ENCODE data around the gene OSM.

Gene OSM

GRCh38 chr22:30266445-30267381 is at the start of gene OSM:
Gene OSM, minus strand, starts transcription at chr22:30266851. Its CDS starts 52 bp downstream, at chr22:30266799.
- DNase-seq: no peak
- in situ Hi-C loops (cut with HindIII; ENCODE audit: low pct_ligation_motif_present, low pct_unique_long_range_greater_than_20kb, low sequenced_read_pairs): no loop called here

DNA sequence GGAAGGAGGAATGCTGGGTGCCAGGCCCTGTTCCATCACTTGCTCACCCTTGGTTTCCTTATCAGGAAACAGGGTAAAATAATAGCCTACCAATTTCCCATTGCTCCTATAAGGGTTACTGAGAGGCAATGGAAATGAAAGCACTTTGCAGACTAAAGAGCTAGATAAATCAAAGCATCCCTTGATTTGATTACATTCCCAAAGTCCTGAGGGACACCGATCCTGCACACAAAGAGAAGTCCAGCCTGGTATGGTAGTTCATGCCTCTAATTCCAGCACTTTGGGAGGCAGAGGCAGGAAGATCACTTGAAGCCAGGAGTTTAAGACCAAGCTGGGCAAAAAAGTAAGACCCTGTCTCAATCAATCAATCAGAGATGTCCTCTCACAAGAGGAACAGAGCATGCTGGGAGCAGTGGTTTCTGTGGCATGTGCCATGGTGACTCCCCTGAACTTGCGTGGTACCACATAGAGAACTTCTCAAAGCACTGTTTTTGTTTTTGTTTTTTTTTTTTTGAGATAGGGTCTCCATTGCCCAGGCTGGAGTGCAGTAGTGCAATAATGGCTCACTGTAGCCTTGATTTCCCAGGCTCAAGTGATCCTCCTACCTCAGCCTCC is 49.4 kb upstream of the OSM start:
- in situ Hi-C loops (cut with HindIII; ENCODE audit: low pct_ligation_motif_present, low pct_unique_long_range_greater_than_20kb, low sequenced_read_pairs): no loop called here
- DNase-seq: no peak

DNA sequence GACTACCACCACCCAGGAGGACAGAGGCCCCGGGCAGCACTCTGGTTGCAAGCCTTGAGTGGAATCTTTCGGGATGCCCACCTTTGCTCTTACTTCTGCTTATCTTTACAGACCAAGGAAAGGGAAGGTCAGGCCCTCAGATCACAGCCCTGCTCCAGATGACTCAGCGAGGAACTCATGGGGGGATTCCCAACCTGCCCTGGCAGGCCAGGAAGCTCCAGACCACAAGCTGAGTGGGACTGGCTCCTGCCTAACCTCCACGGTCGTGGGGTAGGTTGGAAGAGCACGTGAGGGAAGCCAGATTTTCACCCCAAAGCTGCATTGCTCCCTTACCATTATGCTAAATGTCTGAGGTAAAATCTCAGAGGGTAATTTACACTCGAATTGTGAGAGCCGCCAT is 48.3 kb upstream of the OSM start:
- DNase-seq: peak; percentile 30
- in situ Hi-C loops (cut with HindIII; ENCODE audit: low pct_ligation_motif_present, low pct_unique_long_range_greater_than_20kb, low sequenced_read_pairs): no loop called here

DNA sequence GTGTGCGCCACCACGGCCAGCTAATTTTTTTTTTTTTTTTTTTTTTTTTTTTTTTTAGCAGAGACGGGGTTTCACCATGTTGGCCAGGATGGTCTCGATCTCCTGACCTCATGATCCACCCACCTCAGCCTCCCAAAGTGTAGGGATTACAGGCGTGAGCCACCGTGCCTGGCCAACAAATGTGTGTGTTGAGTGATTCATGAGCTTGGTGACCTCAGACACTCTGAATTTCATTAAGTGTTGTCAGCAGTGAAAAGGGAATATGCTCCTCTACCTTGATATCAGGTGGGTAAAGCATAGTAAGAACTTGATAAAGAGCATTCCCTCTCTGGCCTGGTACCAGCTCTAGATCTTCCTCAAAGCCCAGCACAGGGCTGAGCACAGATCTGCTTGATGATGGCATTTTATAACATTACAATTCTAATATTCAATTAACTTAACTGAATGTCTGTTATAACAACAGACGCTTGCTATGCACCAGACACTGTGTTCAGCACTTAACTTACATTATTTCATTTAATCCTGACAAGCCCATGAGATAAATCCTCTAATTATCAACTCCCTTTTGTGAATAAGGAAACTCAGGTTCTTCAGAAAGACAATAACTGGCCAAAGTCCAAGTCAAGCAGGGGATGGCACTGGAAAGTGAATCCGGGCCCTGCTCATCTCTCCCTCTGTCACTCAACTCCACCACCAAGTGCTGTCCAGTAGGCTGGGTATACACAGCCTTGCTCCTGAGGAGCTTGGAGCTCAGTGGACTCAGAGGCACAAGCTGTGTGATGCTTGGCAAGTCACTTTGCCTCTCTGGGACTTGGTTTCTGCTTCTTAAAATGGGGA is 47.1 kb upstream of the OSM start:
- in situ Hi-C loops (cut with HindIII; ENCODE audit: low pct_ligation_motif_present, low pct_unique_long_range_greater_than_20kb, low sequenced_read_pairs): no loop called here
- DNase-seq: no peak

DNA sequence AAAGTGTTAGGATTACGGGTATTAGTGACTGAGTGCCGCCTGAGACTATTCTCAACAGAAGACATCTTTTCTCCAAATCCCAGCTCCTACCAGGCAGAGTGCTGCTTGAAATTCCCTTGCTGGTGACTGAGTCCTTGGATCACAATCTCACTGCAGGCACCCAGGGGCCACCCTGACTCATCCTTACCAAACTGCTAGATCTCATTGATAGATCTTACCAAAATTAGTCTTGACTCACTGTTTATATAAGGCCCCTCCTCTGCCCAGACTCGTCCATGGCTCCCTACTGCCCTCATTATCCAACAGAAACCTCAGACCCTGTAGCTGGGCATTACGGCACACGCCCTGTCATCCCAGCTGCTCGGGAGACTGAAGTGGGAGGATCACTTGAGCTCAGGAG is 45.4 kb upstream of the OSM start:
- peak; percentile 77 for DNase-seq
- in situ Hi-C loops (cut with HindIII; ENCODE audit: low pct_ligation_motif_present, low pct_unique_long_range_greater_than_20kb, low sequenced_read_pairs): no loop called here

DNA sequence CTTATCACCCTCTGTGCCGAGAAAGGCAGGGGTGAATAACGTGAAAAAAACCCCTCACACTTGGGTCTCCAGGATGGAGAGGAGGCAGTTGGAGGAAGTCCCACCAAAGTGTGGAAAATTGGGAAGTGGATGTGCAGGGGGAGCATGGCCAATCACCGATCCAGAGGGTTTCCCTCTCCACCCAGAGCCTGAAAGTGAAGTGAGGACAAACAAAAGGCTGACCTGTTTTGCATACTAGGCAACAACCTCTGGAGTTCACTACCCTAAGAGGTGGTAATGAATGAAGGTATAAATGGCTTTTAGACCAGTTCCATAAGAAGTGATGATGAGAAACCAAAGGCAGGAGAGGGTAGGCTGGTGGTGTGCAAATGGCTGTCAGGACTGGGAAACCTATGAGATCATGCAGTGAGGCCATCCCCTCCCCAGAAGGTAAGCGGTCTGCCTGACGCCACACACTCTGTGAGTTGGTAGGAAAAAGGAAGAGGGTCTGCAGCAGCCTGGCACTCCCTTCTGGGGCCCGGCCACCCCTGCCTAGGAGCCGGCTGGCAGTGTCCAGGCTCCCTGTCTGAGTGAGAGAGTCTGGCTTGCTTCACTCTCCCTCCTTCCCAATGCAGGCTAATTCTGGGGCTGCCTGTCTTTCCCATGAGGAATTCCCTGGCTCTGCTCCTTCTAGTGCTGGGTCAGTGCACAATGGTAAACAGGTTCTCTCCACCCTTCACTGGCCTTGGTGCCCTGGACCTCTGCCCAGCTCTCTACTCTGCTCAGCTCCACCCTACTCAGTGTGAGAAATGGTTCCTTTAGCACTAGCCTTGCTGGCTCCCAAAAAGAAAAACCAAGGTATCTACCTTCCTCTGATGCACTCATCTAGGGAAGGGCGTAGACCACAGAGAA is 44.5 kb upstream of the OSM start:
- in situ Hi-C loops (cut with HindIII; ENCODE audit: low pct_ligation_motif_present, low pct_unique_long_range_greater_than_20kb, low sequenced_read_pairs): no loop called here

DNA sequence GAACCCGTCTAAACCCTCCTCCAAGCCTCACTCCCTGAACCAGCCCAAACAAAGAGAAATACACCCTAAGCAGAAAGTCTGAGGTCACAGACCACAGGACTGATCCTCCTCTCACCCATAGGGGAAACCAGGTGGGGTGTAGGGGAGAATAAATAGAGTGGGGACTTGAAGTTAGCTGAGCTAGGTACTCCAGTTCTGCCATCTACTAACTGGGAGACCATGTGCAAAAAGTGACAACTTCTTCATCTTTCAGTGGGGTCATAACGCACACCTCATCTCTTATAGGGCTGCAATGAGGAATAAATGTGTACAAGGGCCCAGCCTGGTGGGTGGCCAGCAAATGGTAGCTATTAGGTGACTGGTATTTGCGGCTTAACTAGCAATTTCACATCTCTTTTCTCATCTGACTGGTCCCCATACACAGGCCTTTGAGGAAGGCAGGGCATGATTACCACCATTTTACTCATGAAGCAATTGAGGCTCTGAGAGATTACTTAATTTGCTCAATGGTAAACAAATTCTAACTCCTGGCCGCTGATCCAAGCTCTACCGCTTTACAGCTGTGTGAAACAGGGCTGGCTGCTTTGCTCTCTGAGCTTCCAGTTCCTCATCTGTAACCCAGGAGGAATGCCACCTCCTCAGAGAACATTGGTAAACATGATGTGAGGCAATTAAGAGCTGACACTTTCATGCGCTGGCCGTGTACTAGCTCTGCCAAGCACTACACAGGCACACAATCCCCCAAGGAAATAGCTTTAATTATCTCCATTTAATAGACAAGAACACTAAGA is 43.5 kb upstream of the OSM start:
- in situ Hi-C loops (cut with HindIII; ENCODE audit: low pct_ligation_motif_present, low pct_unique_long_range_greater_than_20kb, low sequenced_read_pairs): no loop called here
- DNase-seq: no peak

More for the DNA sequence above, 44.5 kb upstream of the OSM start:
- DNase-seq: peak; percentile 90

- in situ Hi-C loops (cut with HindIII; ENCODE audit: low pct_ligation_motif_present, low pct_unique_long_range_greater_than_20kb, low sequenced_read_pairs): no loop called here
Observed at GRCh38 chr22:30308518-30309230, 42.0 kb upstream of the OSM start.

GRCh38 chr22:30308093-30308492 is 41.4 kb upstream of the OSM start:
- no peak for DNase-seq
- in situ Hi-C loops (cut with HindIII; ENCODE audit: low pct_ligation_motif_present, low pct_unique_long_range_greater_than_20kb, low sequenced_read_pairs): no loop called here

More at GRCh38 chr22:30308518-30309230, 42.0 kb upstream of the OSM start:
- DNase-seq: no peak

DNA sequence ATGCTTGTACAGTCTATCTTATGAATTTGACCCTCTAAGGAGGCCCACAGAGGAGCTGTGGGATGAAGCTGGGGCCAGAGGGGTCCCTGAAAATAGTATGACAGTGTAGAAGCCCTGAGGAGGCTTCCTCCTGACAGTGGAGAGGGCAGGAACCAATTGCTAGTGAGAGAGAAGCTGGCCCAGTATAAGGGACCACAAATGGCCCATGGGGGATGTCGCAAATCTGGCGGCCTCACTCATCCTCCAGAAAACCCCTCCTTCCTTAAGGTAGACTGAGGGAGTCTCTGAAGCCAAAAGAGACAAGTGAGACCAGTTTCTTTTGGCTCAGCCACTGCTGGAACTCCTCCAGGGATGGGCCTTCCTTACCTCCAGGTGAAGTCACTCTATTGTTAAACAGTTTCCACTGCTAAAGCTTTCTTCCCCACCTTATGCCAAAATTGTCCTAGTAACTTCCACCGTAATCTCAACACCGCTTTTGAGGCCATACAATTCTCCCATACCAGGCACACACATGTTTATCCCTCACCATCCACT is 40.5 kb upstream of the OSM start:
- DNase-seq: no peak
- in situ Hi-C loops (cut with HindIII; ENCODE audit: low pct_ligation_motif_present, low pct_unique_long_range_greater_than_20kb, low sequenced_read_pairs): no loop called here

DNA sequence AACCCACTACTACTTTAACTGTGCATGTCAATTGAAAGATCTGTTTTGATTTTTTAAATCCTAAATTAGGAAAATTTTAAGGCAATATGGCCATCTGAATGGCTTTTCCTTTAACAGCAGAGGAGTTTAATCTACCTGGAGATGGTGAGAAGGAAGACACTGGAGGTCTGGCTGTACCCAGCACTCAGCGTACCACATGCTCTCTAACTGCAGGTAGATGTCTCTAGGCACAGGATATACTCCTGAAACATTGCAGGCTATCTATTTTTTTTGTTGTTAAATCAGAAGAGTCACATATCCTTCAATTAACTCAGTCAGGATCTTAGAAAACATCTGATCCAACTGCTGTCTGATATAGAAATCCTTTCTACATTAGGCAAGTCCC is 40.0 kb upstream of the OSM start:
- no peak for DNase-seq
- in situ Hi-C loops (cut with HindIII; ENCODE audit: low pct_ligation_motif_present, low pct_unique_long_range_greater_than_20kb, low sequenced_read_pairs): no loop called here

DNA sequence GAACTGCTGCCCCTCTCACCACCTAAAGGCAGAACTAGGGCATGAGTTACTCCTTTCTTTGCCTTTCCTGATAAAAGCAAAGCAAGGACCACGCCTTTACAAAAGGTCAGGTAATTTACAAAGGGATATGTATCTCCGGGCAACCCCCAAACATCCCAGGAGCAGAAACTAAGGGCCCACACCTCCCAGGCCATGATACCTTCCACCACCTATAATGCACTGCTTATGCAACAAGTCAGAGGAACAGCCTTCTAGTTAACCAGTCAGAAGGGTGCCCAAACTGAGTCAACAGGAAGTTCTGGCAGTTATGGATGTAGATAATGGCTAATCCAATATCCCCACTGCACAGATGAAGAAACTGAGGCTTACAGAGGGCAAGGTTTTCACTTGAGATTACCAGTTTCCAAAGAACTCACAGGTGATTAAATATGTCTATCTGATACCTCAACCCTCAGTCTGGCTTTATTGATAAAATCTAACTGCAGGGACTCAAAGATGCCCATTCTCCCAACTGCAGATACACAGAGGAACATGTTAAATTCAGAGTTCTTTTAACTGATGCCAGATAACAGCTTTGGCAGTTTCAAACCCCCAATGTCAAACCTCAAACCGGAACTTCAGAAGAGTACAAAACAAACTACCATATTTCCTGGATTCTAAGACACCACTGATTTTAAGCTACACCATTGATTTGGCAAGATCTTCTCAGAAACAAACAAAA is 39.4 kb upstream of the OSM start:
- in situ Hi-C loops (cut with HindIII; ENCODE audit: low pct_ligation_motif_present, low pct_unique_long_range_greater_than_20kb, low sequenced_read_pairs): no loop called here
- peak; percentile 25 for DNase-seq

GRCh38 chr22:30305519-30305905 is 38.9 kb upstream of the OSM start:
- in situ Hi-C loops (cut with HindIII; ENCODE audit: low pct_ligation_motif_present, low pct_unique_long_range_greater_than_20kb, low sequenced_read_pairs): no loop called here
- no peak for DNase-seq

- in situ Hi-C loops (cut with HindIII; ENCODE audit: low pct_ligation_motif_present, low pct_unique_long_range_greater_than_20kb, low sequenced_read_pairs): no loop called here
- DNase-seq: no peak
Observed at GRCh38 chr22:30304495-30305244, 38.0 kb upstream of the OSM start.

- in situ Hi-C loops (cut with HindIII; ENCODE audit: low pct_ligation_motif_present, low pct_unique_long_range_greater_than_20kb, low sequenced_read_pairs): no loop called here
- no peak for DNase-seq
Observed at GRCh38 chr22:30302810-30303138, 36.1 kb upstream of the OSM start.

Measured in ACHN (cell line).